Fibroblast of pulmonary artery (primary cell): ENCODE results near the gene PCDH7.
A peak's percentile ranks its signal among the peaks of the same experiment; 100 is the strongest.

ENCODE experiments used
- DNase-seq: peaks from one replicate; pipeline ENCODE4 v3.0.0-alpha.2; 2010; ENCODE audit warnings: low read depth
- H3K4me3 ChIP-seq: replicated peaks from 2 replicates; pipeline ENCODE4 v1.5.1; 2011; ENCODE audit warnings: low read depth, mild to moderate bottlenecking, control low read depth, low read length, moderate library complexity
- TF ChIP-seq, protein P1 (sequence below): IDR thresholded peaks from 2 replicates; pipeline ENCODE4 v1.5.1; 2011; ENCODE audit warnings: mild to moderate bottlenecking, control low read depth, low read length, inconsistent platforms; ENCODE audit errors: missing control alignments

The PCDH7 gene

GRCh38 chr4:30717208-30718020, 2.8 kb upstream of the PCDH7 start:
- peak overlapping the region; percentile 69 for H3K4me3 ChIP-seq
- DNase-seq = peak; percentile 76
- TF ChIP-seq, protein P1, sequence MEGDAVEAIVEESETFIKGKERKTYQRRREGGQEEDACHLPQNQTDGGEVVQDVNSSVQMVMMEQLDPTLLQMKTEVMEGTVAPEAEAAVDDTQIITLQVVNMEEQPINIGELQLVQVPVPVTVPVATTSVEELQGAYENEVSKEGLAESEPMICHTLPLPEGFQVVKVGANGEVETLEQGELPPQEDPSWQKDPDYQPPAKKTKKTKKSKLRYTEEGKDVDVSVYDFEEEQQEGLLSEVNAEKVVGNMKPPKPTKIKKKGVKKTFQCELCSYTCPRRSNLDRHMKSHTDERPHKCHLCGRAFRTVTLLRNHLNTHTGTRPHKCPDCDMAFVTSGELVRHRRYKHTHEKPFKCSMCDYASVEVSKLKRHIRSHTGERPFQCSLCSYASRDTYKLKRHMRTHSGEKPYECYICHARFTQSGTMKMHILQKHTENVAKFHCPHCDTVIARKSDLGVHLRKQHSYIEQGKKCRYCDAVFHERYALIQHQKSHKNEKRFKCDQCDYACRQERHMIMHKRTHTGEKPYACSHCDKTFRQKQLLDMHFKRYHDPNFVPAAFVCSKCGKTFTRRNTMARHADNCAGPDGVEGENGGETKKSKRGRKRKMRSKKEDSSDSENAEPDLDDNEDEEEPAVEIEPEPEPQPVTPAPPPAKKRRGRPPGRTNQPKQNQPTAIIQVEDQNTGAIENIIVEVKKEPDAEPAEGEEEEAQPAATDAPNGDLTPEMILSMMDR = no peak

GRCh38 chr4:30718021-30718542, 2.1 kb upstream of the PCDH7 start:
- peak; percentile 31 for DNase-seq
- H3K4me3 ChIP-seq = peak overlapping the region; percentile 69
- TF ChIP-seq, protein P1 = no peak

DNA sequence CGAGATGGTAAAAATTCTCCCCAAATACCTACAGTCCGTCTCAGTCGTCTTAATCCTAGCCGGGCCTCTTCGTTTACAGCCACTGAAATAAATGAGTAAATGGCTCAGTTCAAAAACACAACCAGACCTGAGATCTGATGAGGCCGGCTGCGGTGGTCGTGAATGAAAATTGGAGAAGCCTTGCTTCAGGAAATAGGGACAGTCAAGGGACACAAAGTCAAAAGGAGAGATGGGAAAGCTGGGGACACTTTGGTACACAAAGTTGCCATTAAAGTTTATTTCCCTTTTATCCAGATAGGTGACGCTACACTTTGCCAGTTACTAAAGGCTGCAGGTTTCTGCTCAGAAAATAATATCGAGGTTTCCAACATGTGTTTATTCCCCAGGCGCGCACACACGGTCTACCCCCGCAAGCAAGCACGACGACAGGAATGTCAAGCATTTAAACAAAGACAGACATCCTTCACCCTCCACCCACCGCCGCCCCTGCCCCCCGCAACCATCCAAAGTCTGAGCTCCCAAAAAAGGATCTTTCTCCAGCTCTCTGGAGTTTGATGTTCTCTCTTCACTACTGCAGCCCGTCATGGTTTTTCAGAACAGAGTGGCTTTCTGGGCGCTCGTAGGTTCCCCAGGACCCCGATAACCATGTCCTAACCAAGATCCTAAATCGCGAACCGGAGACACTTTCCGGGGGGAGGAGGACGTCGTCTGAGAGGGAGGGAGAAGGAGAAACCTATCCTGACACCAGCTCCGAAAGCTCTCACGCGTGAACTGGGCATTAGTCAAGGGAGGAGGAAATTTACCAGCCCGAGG, 1.3 kb upstream of the PCDH7 start:
- TF ChIP-seq, protein P1 = peak; percentile 29
- DNase-seq = peak; percentile 42
- H3K4me3 ChIP-seq = peak overlapping the region; percentile 69

- TF ChIP-seq, protein P1 = no peak
- H3K4me3 ChIP-seq = peak overlapping the region; percentile 69
- peak; percentile 65 for DNase-seq
Observed at GRCh38 chr4:30719454-30720020, 632 bp upstream of the PCDH7 start.

DNA sequence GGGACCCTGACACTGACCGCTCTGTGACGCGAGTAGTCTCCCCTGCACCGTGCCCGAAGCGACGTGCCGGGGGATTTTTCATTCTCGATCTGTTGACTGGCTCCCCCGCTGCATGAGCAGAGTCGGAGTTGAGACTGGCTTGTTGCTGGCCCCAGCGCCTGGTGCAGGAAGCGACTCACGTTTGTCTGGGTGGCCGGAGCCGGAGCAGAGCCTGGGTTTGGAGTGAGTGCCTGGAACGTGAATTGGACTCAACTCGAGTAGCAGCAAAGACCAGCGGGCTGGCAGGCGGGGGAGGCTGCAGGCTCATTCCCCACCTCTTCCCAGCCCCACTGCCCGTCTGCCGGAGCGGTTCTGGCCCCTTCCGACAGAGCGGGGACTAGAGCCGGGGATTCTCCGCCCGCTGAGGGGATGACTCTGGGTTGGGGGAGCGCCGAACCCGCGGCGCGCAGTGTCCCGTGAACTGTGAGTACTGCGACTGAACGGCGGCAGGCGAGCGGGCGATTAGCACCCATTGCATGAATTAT, 554 bp downstream of the PCDH7 start:
- peak; percentile 50 for DNase-seq
- peak overlapping the region; percentile 69 for H3K4me3 ChIP-seq
- TF ChIP-seq, protein P1 = no peak

DNA sequence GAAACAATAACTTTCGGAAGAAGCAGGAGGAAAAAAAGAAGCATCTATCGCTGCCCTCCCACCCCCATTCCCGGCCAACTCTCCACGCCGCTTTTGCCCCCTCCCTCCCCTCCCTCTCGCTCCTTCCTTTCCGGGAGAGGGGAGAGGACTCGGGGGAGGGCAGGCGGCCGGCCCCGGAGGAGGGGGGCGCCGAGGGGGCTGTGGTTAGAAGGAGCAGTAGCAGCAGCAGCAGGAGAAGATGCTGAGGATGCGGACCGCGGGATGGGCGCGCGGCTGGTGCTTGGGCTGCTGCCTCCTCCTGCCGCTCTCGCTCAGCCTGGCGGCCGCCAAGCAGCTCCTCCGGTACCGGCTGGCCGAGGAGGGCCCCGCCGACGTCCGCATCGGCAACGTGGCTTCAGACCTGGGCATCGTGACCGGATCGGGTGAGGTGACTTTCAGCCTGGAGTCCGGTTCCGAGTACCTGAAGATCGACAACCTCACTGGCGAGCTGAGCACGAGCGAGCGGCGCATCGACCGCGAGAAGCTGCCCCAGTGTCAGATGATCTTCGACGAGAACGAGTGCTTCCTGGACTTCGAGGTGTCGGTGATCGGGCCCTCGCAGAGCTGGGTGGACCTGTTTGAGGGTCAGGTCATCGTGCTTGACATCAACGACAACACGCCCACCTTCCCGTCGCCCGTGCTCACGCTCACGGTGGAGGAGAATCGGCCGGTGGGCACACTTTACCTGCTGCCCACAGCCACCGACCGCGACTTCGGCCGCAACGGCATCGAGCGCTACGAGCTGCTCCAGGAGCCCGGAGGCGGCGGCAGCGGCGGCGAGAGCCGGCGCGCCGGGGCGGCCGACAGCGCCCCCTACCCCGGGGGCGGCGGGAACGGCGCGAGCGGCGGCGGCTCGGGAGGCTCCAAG, 1.3 kb downstream of the PCDH7 start:
- H3K4me3 ChIP-seq = peak overlapping the region; percentile 69
- TF ChIP-seq, protein P1 = no peak
- peak; percentile 39 for DNase-seq
